Keratinocyte (primary cell): ENCODE results near the gene GSTT4.
"Not testable (repeated sequence)": the region's sequence is repeated elsewhere in the genome, so short reads cannot be mapped to it uniquely, and the experiment has no call there.

Experiments used
- CTCF ChIP-seq, 3 experiments: IDR thresholded peaks in 1 of 3; conservative IDR thresholded peaks in 1 of 3; optimal IDR thresholded peaks in 1 of 3; 2 replicates in 2 of 3; 3 replicates in 1 of 3; pipeline versions ENCODE3 to v1.5.1; 2011; ENCODE audit warnings: low read length in 3 of 3, mild to moderate bottlenecking in 3 of 3, moderate library complexity in 2 of 3, control low read depth in 1 of 3, inconsistent platforms in 1 of 3; ENCODE audit not compliant: insufficient read depth in 2 of 3; ENCODE audit errors: extremely low read depth in 1 of 3
- EZH2 ChIP-seq: IDR thresholded peaks from one replicate; pipeline ENCODE4 v1.6.1; 2012; ENCODE audit warnings: inconsistent platforms, mild to moderate bottlenecking, low read length, moderate library complexity

- TF ChIP-seq EZH2; CTCF (optimal IDR thresholded peaks at IDR 0.05 in 1 of 3, IDR thresholded peaks at IDR 0.05 in 1 of 3, conservative IDR thresholded peaks at IDR 0.05 in 1 of 3; ENCODE audit: extremely low read depth in 1 of 3, insufficient read depth in 2 of 3, low read length in 3 of 3): not testable (repeated sequence)
These were observed 38.2 kb upstream of the GSTT4 start for GRCh38 chr22:24043465-24043864.
